ENCODE data around the gene PDE7B. TPM values are rescaled to one million over a fixed set of nuclear protein-coding genes. Genes with fewer than 3 reads are reported as not detected.

PDE7B gene
- total RNA-seq, 4 donors from 2014 or later: 7.8 to 13.7 (median 8.6) TPM

GRCh38 chr6:135866445-135867123, 15.1 kb downstream of the PDE7B start:
- intact Hi-C loops (cut with DNase I): no loop called here
- peaks cover 3 to 22% of the 10 kb centered on the region in 2 donors for H3K4me1 ChIP-seq
- no peak for DNase-seq
- H3K27me3 ChIP-seq: no peaks in the 10 kb centered on the region
- H3K4me3 ChIP-seq (replicated peaks in 1 of 3): no peak overlapping the region
- 90% methylated on average over 7 of the region's 7 CpGs for WGBS, 2 donors
- H3K9me3 ChIP-seq: no peaks in the 10 kb centered on the region
- H3K27ac ChIP-seq: no peak overlapping the region
- TF ChIP-seq CTCF (IDR thresholded peaks at IDR 0.05) (no peak), POLR2A (IDR thresholded peaks at IDR 0.05) (no peak)
- H3K36me3 ChIP-seq: no peaks in the 10 kb centered on the region

- Histone ChIP-seq H3K36me3 (no peaks in the 10 kb centered on the region), H3K4me3 (replicated peaks in 1 of 3) (no peak overlapping the region), H3K27ac (no peak overlapping the region), H3K9me3 (no peaks in the 10 kb centered on the region), H3K4me1 (peaks cover 0 to 19% of the 10 kb centered on the region in 2 donors), H3K27me3 (no peaks in the 10 kb centered on the region)
- DNase-seq: no peak
- no peak for TF ChIP-seq CTCF (IDR thresholded peaks at IDR 0.05)
- TF ChIP-seq POLR2A (IDR thresholded peaks at IDR 0.05): no peak
- intact Hi-C loops (cut with DNase I): no loop called here
- WGBS, 2 donors: 84 to 93% methylated on average over 6 of the region's 6 CpGs
Measured at GRCh38 chr6:135867332-135867731, 15.8 kb downstream of the PDE7B start.

DNA sequence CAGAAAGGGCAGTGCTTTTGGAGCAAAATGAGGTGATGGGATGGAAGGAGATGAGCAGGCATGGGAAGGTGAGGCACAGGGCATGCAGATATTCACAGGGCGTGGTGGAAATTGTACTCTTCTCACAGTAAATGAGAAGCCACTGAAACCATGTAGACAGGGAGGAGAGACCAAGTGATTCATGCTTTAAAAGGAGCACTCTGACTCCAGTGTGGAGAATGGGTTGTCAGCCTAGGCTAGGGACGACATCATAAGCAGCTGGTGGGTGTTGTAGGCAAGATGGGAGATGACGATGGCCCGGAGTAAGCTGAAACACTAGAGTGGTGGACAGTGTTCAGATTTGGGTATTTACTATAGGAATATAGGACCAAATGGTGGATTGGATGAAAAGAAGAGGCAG, 18.4 kb downstream of the PDE7B start:
- Histone ChIP-seq H3K9me3 (no peaks in the 10 kb centered on the region), H3K4me1 (peaks cover 0 to 15% of the 10 kb centered on the region in 2 donors), H3K27me3 (no peaks in the 10 kb centered on the region), H3K36me3 (no peaks in the 10 kb centered on the region), H3K27ac (no peak overlapping the region), H3K4me3 (replicated peaks in 1 of 3) (no peak overlapping the region)
- intact Hi-C loops (cut with DNase I): no loop called here
- no peak for TF ChIP-seq CTCF (IDR thresholded peaks at IDR 0.05)
- no peak for TF ChIP-seq POLR2A (IDR thresholded peaks at IDR 0.05)
- 92 to 98% methylated on average over 4 of the region's 4 CpGs for WGBS, 2 donors
- DNase-seq: no peak

DNA sequence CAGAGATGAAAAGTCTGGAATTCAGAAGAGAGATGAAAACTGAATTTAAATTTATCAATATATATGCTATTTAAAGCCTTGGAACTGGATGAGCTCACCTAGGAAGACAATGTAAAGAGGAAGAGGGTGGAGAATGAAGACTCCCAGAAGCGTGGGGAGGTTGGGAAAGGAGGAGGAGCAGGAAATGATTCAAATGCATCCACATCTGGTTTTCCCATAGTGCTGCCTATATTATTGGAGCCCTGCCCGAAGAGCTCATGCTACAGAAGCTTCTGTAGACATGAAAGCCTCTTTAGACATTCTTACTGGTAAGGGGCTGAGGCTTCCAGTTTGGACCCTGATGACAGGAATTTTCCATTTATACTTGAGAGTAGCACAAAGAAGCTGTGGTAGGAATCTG, 19.2 kb downstream of the PDE7B start:
- no peak for DNase-seq
- intact Hi-C loops (cut with DNase I): no loop called here

More for the DNA sequence above, 19.2 kb downstream of the PDE7B start:
- Histone ChIP-seq H3K36me3 (no peaks in the 10 kb centered on the region), H3K27me3 (no peaks in the 10 kb centered on the region), H3K27ac (no peak overlapping the region), H3K4me3 (replicated peaks in 1 of 3) (no peak overlapping the region), H3K9me3 (no peaks in the 10 kb centered on the region), H3K4me1 (peaks cover 0 to 15% of the 10 kb centered on the region in 2 donors)
- TF ChIP-seq CTCF (IDR thresholded peaks at IDR 0.05) (no peak), POLR2A (IDR thresholded peaks at IDR 0.05) (no peak)
- WGBS, 2 donors: 79 to 80% methylated on average over 2 of the region's 2 CpGs

Measured in thyroid gland (tissue), 4 donors.